Measurements from ENCODE around the gene PRUNE1.

The PRUNE1 gene

DNA sequence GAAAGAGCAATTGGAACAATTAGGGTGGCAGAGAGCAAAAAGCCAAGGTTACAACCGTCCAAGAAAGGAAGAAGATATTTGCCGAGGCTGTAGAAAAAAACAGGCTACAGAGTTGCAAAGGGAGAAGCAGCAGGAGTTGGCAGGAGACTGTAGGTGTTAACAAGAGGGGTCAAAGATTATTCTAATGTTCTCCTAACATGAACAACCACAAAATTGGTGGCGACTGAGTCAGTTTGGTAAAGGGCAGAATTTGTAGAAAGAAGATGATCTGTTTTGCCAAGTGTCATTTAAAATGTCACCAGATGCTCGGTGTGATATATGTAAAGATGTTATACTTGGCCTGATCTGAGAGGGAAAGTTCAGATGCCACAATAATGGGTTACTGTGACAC is 401 bp upstream of the PRUNE1 start:
- no peak for DNase-seq

- DNase-seq = peak; percentile 34
These were observed 948 bp downstream of the PRUNE1 start for GRCh38 chr1:151009206-151009587.

DNA sequence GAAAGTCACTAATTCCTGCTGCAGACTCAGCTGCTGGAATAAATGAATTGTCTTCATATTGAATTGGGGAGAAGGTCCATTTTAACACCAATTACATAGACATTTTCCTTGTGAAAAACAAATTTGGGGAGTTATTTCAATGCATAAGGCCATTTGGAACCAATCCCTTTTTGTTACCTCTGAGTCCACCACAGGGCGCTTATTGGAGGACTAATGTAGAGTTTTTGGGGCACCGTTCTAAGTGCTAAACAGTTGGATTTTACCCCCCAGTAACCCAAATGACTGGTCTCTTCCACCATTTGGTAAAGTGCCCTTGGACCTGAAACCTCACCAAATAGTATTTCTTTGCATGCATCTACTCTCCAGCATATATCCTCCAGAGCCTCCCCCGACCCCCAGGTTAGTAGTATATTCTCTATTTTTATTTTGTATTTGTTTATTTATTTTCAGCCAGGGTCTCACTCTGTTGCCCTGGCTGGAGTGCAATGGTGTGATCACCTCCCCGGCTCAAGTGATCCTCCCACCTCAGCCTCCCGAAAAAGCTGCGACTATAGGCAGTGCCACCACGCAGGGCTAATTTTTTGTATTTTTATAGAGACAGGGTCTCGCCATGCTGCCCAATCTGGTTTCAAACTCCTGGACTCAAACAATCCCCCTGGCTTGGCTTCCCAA is 1.6 kb downstream of the PRUNE1 start:
- DNase-seq = no peak

DNA sequence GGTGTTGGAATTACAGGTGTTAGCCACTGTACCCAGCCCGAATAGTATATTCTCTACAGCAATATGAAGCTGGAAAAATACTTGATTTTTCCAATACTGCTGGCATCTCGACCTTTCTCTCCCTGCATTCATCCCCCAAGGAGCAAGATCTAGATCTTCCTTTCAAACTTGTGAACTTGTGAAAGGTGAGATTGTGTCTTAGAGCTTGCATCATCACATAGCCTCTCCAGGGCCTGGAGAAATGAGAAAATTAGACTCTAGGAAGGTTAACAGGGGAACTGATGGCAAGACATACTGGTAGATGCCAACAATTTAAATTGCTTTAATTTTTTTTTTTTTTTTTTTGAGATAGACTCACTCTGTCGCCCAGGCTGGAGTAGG is 2.1 kb downstream of the PRUNE1 start:
- DNase-seq = no peak

DNA sequence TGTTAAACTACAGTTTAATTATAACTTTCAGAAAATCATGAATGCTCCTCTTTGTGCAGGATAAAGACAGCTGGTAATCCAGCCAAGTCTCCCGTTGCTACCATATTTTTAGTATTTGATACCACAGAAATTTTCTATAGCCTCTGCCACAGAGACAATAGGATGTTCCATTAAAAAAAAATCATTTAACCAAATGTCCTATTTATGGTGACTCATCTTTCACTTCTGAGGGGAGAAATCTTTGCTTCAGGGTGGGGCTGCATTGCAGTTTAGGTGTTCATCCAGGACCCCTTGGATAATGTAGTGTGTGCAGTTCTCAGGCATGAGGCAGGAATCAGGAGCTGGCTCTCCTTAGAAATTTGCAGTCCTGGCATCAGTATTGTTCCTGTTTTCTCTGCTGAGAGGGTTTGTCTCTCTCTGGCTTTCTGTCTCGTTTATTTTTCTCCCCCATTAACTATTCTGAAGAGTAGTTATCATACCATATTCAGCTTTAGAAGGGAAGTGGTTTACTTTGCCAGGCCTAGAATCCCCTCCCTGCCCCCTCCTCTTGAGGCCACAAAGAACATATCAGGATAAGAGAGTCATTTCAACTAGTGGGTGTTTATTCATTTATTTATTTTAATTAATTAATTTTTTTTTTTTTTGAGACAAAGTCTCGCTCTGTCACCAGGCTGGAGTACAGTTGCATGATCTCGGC is 3.1 kb downstream of the PRUNE1 start:
- no peak for DNase-seq

- no peak for DNase-seq
These were observed 4.6 kb downstream of the PRUNE1 start for GRCh38 chr1:151012684-151013471.

DNA sequence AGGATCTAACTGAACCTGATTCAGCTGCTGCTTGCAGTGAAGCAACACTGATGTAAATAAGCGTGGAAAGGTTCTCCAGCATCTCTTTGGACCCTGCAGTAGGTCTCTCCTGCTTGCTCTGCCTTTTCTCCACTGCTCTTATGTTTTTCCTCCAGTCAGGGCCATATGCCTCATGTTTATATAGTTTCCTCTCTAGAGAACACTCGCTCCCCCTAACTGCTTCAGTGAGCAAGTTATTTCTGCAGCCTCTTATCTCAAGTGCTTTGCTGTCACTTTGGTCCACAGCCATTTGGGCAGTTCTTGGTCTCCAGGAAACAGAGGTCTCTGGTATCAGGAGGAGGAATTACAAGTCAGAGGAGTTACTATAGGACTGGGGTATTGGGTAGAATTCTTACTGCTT is 5.3 kb downstream of the PRUNE1 start:
- no peak for DNase-seq

DNA sequence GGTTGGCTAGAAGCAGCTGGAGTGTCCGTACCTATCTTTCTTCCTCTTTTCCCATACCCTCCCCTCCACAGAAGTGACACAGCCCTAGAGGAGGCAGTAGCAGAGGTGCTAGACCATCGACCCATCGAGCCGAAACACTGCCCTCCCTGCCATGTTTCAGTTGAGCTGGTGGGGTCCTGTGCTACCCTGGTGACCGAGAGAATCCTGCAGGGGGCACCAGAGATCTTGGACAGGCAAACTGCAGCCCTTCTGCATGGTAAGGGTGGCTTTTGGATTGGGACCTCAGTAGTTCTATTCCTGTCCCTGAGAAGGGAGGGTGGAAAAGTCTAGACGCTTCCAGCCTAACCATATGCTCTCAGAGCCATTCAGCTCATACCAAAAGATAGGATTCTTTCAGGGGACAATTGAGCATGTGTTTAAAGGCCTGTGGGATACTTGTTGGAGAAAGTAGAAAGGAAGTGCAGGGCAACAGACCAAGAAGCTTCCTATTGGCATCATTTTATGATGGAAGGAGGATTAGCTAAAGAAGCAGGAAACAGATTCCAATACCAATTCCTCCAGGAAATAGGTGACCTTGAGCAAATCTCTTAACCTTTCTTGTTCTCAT is 16.4 kb downstream of the PRUNE1 start:
- peak; percentile 60 for DNase-seq

DNA sequence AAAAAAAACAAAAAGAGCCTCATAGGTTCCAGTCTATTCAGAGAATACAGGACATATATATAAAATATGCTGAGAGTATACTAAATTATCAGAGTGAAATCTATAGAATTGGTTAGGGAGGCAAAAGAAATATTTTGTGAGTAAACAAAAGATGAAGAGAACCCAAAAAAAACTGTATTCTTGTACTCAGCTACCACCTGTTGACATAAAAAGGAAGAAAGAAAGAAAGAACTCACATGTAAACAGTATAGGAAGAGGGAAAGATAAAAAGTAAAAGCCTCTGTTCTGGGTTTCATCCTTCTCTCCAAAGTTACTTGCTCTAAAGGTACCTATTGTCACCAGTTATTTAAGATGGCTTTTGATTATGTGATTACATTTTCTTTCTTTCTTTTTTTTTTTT is 18.2 kb downstream of the PRUNE1 start:
- DNase-seq = no peak

DNA sequence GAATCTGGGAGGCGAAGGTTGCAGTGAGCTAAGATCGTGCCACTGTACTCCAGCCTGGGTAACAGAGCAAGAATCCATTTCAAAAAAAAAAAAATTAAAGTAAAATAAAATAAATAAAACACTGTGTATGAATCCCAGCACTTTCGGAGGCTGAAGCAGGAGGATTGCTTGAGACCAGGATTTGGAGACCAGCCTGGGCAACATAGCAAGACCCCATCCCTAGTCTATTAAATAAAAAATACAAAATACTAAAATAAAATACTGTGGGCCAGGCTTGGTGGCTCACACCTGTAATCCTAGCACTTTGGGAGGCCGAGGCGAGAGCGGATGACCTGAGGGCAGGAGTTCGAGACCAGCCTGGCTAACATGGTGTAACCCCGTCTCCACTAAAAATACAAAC is 23.9 kb downstream of the PRUNE1 start:
- DNase-seq = no peak

DNA sequence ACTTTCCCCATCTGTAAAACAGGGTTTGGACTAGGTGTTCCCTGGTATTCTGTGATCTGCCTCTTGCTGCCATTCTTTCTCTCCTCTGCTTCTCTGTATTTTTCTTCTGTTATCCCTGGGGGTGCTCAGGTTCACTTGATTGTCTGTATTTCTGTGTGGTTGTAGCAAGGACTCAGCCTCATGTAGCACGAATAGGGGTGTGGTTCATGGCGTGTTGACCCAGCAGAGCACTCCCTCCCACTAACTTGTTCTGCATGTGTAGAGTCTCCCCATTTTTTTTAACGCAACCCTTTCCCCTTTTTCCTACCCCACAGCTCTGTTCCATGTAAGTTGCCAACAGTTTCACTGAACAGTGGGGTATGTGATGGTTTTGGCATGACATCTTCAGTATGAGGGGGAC is 26.9 kb downstream of the PRUNE1 start:
- DNase-seq = no peak

- DNase-seq = no peak
These were observed 28.1 kb downstream of the PRUNE1 start, which contains the start of gene BNIPL for GRCh38 chr1:151036356-151036755. Gene BNIPL (plus strand): TSS chr1:151036586. CDS start chr1:151036726, 140 bp downstream.

DNA sequence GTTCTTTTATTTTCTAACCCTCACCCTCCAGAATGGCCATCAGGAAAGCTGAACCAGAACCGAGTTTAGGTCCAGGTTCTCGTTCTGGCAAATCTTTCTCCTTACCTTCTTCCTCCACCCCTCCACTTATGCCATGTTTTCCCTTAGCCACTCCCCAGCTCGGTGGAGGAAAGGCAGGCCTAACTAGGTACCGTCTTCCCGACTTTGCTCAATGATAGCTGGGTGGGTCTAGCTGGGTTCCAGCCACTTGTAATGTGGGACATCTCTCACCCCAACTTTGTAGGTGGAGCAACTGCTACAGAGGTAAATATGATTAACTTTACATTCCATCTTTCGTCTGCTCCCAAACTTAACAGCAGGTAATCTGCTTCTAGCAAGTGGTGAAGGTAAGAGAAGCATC is 28.8 kb downstream of the PRUNE1 start:
- no peak for DNase-seq

DNA sequence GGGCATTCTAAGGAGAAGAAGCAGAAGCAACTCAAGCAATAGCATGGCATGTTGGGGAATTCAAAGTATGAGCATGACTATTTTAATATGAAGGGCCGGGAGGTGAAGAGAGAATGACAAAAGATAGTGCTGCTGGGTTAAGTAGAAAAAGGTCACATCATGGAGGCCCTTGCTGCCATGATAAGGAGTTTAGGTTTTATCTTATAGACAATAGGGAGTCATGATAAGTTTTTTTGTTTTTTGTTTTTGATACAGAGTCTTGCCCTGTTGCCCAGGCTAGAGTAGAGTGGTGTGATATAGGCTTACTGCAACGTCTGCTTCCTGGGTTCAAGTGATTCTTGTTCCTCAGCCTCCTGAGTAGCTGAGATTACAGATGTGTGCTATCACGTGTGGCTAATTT is 31.3 kb downstream of the PRUNE1 start:
- DNase-seq = no peak

- no peak for DNase-seq
These were observed 34.9 kb downstream of the PRUNE1 start for GRCh38 chr1:151043163-151043562.

DNA sequence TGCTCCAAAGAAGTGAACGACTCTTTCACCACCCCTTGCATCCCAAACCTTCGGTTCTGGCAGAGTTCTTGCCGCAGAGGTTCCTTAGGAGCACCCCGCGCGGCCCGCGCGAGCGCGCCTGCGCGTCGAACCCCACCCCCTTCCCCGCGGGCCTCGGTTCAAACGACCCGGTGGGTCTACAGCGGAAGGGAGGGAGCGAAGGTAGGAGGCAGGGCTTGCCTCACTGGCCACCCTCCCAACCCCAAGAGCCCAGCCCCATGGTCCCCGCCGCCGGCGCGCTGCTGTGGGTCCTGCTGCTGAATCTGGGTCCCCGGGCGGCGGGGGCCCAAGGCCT is 39.3 kb downstream of the PRUNE1 start, which contains the start of gene C1orf56:
Gene C1orf56 (plus strand): TSS at position 161 of the 334 bp plus-strand sequence. CDS start 97 bp downstream, at position 258.
- DNase-seq = peak; percentile 61

GRCh38 chr1:151047925-151048644 is 39.8 kb downstream of the PRUNE1 start:
- DNase-seq = peak; percentile 74

- DNase-seq = no peak
These were observed 40.4 kb downstream of the PRUNE1 start for GRCh38 chr1:151048645-151049032.

- DNase-seq = no peak
These were observed 41.2 kb downstream of the PRUNE1 start for GRCh38 chr1:151049458-151049857.

DNA sequence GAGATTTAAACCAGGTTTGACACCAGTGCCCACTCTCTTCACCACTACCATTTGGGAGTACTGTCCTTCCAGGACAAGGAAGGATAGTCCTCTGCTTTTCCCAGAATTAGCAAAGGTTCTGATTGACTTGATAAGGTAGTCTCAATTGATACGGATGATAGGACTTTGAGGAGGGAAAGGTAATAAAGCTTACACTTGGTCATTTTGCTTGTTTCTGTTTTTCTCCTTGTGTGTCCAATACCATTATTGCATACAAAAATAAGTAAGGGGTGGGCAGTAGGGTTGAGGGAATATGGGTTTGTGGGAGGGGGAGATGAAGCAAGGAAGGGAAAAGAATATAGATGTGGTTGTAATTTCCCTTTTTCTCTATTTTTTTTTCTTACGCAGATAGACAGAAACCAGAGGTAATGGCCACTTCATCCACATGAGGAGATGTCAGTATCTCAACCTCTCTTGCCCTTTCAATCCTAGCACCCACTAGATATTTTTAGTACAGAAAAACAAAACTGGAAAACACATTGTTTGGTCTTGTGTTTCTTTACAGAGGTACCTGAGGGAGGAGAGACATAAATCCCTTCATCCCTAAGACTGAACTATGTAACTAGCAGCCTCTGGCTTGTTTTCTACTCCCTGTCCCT is 41.9 kb downstream of the PRUNE1 start:
- no peak for DNase-seq

- no peak for DNase-seq
These were observed 43.2 kb downstream of the PRUNE1 start for GRCh38 chr1:151051356-151052009.
